Astrocyte of the spinal cord (primary cell): ENCODE results near the gene STT3A.

Experiments
- DNase-seq: peaks from one replicate; pipeline ENCODE4 v3.0.0; 2011; ENCODE audit warnings: low read depth, low spot score
- H3K4me3 ChIP-seq: 2 replicates; pipeline ENCODE4 v1.5.1; 2011; ENCODE audit warnings: low read depth, mild to moderate bottlenecking, low read length, moderate library complexity
- CTCF ChIP-seq: IDR thresholded peaks from 2 replicates; pipeline ENCODE4 v1.5.1; 2012; ENCODE audit warnings: low read depth, mild to moderate bottlenecking, low read length, inconsistent platforms
- in situ Hi-C: cut with HindIII; loops from 2 replicates; pipeline ENCODE4 v1.10.0; 2017; ENCODE audit warnings: low sequenced_read_pairs

The STT3A gene

GRCh38 chr11:125670172-125670571, 77.5 kb downstream of the STT3A start:
- in situ Hi-C loops: no loop called here
- no peak for TF ChIP-seq CTCF
- no peak for DNase-seq
- no peak overlapping the region for H3K4me3 ChIP-seq

GRCh38 chr11:125671561-125671960, 78.9 kb downstream of the STT3A start:
- no peak for DNase-seq
- no peak overlapping the region for H3K4me3 ChIP-seq
- in situ Hi-C loops: no loop called here
- TF ChIP-seq CTCF: no peak
